HepG2 (cell line): ENCODE data around the gene LENEP. TPM values are rescaled to one million over a fixed set of nuclear protein-coding genes. Genes with fewer than 3 reads are reported as not detected.

Experiments
- CBX1 ChIP-seq: IDR thresholded peaks from one replicate; pipeline ENCODE4 v1.6.1; 2016; ENCODE audit warnings: antibody characterized with exemption, low read depth
- CEBPB ChIP-seq: IDR thresholded peaks from 2 replicates; pipeline ENCODE4 v1.6.1; 2011; ENCODE audit warnings: low read depth, low read length, improper control_type of control experiment, borderline replicate concordance
- CHD4 ChIP-seq: fragments of 200-600 bp; sonication (generic); IDR thresholded peaks from 2 replicates; pipeline ENCODE4 v1.7.0; 2017; ENCODE audit warnings: mild to moderate bottlenecking, low read length, borderline replicate concordance
- DPF2 ChIP-seq: sonication (generic); formaldehyde crosslinking; IDR thresholded peaks from 2 replicates; pipeline ENCODE4 v1.4.0; 2020; ENCODE audit warnings: mild to moderate bottlenecking, low read depth, missing genetic modification reagents, borderline replicate concordance
- ELF3 ChIP-seq: IDR thresholded peaks from 2 replicates; pipeline ENCODE4 v1.6.1; 2016; ENCODE audit warnings: missing genetic modification reagents, missing compliant biosample characterization
- ERF ChIP-seq: IDR thresholded peaks from 2 replicates; pipeline ENCODE4 v1.6.1; 2018; ENCODE audit warnings: missing biosample characterization, missing genetic modification reagents
- FOXA1 ChIP-seq, 2 experiments: fragments of 450-650 bp in 1 of 2; sonication (generic) in 1 of 2; formaldehyde crosslinking in 1 of 2; IDR thresholded peaks; 2 replicates each; pipeline versions ENCODE4 v1.4.0 to v1.6.1; 2016 to 2020; ENCODE audit warnings: missing genetic modification reagents in 1 of 2
- GATA4 ChIP-seq: sonication (generic); IDR thresholded peaks from 2 replicates; pipeline ENCODE4 v1.6.1; 2016; ENCODE audit warnings: antibody characterized with exemption, low read depth, borderline replicate concordance
- GPN1 ChIP-seq: sonication (generic); formaldehyde crosslinking; IDR thresholded peaks from 2 replicates; pipeline ENCODE4 v1.5.1; 2020; ENCODE audit warnings: missing genetic modification reagents, borderline replicate concordance
- HOXA9 ChIP-seq: sonication (generic); formaldehyde crosslinking; IDR thresholded peaks from 2 replicates; pipeline ENCODE4 v1.8.1; 2022; ENCODE audit warnings: missing genetic modification reagents, mild to moderate bottlenecking, moderate library complexity, borderline replicate concordance
- IRF2 ChIP-seq: IDR thresholded peaks from 2 replicates; pipeline ENCODE4 v1.6.1; 2018; ENCODE audit warnings: missing genetic modification reagents, missing compliant biosample characterization
- MLXIP ChIP-seq: sonication (generic); formaldehyde crosslinking; IDR thresholded peaks from 2 replicates; pipeline ENCODE4 v1.9.0; 2021; ENCODE audit warnings: missing genetic modification reagents, borderline replicate concordance
- RARG ChIP-seq: sonication (generic); formaldehyde crosslinking; IDR thresholded peaks from 2 replicates; pipeline ENCODE4 v1.4.0; 2020; ENCODE audit warnings: low read depth, mild to moderate bottlenecking, missing genetic modification reagents
- REL ChIP-seq: sonication (generic); formaldehyde crosslinking; conservative IDR thresholded peaks from 2 replicates; pipeline ENCODE4 v1.8.0; 2022; ENCODE audit warnings: mild to moderate bottlenecking, missing genetic modification reagents, moderate library complexity
- TFE3 ChIP-seq: IDR thresholded peaks from 2 replicates; pipeline ENCODE4 v1.6.1; 2016
- ZBTB4 ChIP-seq: sonication (generic); formaldehyde crosslinking; IDR thresholded peaks from 2 replicates; pipeline ENCODE4 v1.4.0; 2020; ENCODE audit warnings: missing genetic modification reagents, mild to moderate bottlenecking, borderline replicate concordance
- ZKSCAN8 ChIP-seq: IDR thresholded peaks from 2 replicates; pipeline ENCODE4 v1.6.1; 2016; ENCODE audit warnings: borderline replicate concordance, missing genetic modification reagents, missing compliant biosample characterization
- ZNF24 ChIP-seq: fragments of 450-650 bp; IDR thresholded peaks from 2 replicates; pipeline ENCODE4 v1.6.1; 2017; ENCODE audit warnings: antibody characterized with exemption, mild to moderate bottlenecking
- ZNF644 ChIP-seq: IDR thresholded peaks from 2 replicates; pipeline ENCODE4 v1.6.1; 2016; ENCODE audit warnings: low read depth
- ZNF674 ChIP-seq: sonication (generic); formaldehyde crosslinking; IDR thresholded peaks from 2 replicates; pipeline ENCODE4 v1.5.0; 2020; ENCODE audit warnings: low read depth, mild to moderate bottlenecking, missing genetic modification reagents
- polyA plus RNA-seq, 8 experiments: library from polyadenylated mRNA; depleted of rRNA in 3 of 8; stranded (reverse) in 7 of 8; unstranded in 1 of 8; fragments of >200 nt; fragmentation: Illumina TruSeq in 4 of 8; extraction: Trizol in 4 of 8; gene quantifications; 2 replicates each; pipeline versions ENCODE4 v1.2.1 to v1.2.3, GENCODE V29; 2011 to 2016; ENCODE audit warnings: low read depth in 4 of 8, missing spikeins in 1 of 8, mixed read lengths in 1 of 8; ENCODE audit not compliant: insufficient read depth in 1 of 8
- total RNA-seq, 5 experiments: library from RNA; depleted of rRNA; stranded (reverse); fragments of >200 nt; fragmentation: Illumina TruSeq; extraction: Trizol; gene quantifications; 2 replicates each; pipeline ENCODE4 v1.2.3, GENCODE V29; 2016; ENCODE audit warnings: low read depth in 1 of 5

Gene LENEP
- total and polyA plus RNA-seq, 2 of the 13 experiments (the other 11 are each of a cell fraction or from before 2014, with no cell fraction given): 0.29 TPM; not detected in 1

GRCh38 chr1:154999571-155000410 is 6.4 kb downstream of the LENEP start (continued):
- TF ChIP-seq ZBTB4 (no peak; the same call in 1 of the 2 replicates), ELF3 (CRISPR knock-in tag) (no peak), ZNF644 (peak; percentile 36; the same call in 1 of the 2 replicates), FOXA1 (IDR thresholded peaks at IDR 0.05) (no peak), FOXA1 (CRISPR knock-in tag; IDR thresholded peaks at IDR 0.05) (no peak), CEBPB (no peak), ZNF24 (no peak), CBX1 (no peak), DPF2 (CRISPR knock-in tag) (no peak), ERF (peak; percentile 47; the same call in 1 of the 2 replicates), CHD4 (no peak), MLXIP (CRISPR knock-in tag) (no peak), RARG (no peak), IRF2 (no peak), TFE3 (CRISPR knock-in tag) (no peak), REL (no peak), HOXA9 (CRISPR knock-in tag) (no peak), ZNF674 (CRISPR knock-in tag) (no peak), ZKSCAN8 (CRISPR knock-in tag) (no peak), GATA4 (no peak), GPN1 (CRISPR knock-in tag) (no peak)
